Measurements from ENCODE around the gene PITX1. TPM values are rescaled to one million over a fixed set of nuclear protein-coding genes. Genes with fewer than 3 reads are reported as not detected.

PITX1 gene
- total RNA-seq, 1 donor from 2014 or later: not detected

- TF ChIP-seq EZH2 (IDR thresholded peaks at IDR 0.05) (peak; percentile 60), EZH2phosphoT487 (IDR thresholded peaks at IDR 0.05) (no peak)
- Histone ChIP-seq H3K9ac (no peak overlapping the region), H3K4me2 (no peak overlapping the region), H3F3A (ENCODE audit: low read depth) (peaks cover 54% of the 10 kb centered on the region), H2AFZ (replicated peaks) (no peak overlapping the region), H3K4me3 (no peak overlapping the region), H4K20me1 (ENCODE audit: low read depth) (peaks cover 82% of the 10 kb centered on the region), H3K27me3 (peaks cover 100% of the 10 kb centered on the region), H3K36me3 (no peaks in the 10 kb centered on the region), H3K9me3 (ENCODE audit: low read depth) (no peaks in the 10 kb centered on the region), H3K4me1 (peaks cover 24% of the 10 kb centered on the region), H3K27ac (no peak overlapping the region), H3K79me2 (ENCODE audit: low read depth) (no peaks in the 10 kb centered on the region)
- no peak overlapping the region for H3K27ac Mint-ChIP-seq
- peaks cover 32% of the 10 kb centered on the region for H3K4me1 Mint-ChIP-seq
- H3K4me3 Mint-ChIP-seq: no peak overlapping the region
- no peaks in the 10 kb centered on the region for H3K9me3 Mint-ChIP-seq
- DNase-seq (ENCODE audit: low spot score): no peak
- H3K27me3 Mint-ChIP-seq (ENCODE audit: insufficient read depth, low read depth): peaks cover 75% of the 10 kb centered on the region
- no peaks in the 10 kb centered on the region for H3K36me3 Mint-ChIP-seq
These were observed 4.4 kb downstream of the PITX1 start for GRCh38 chr5:135029477-135030122.

GRCh38 chr5:135028791-135029476 is 5.1 kb downstream of the PITX1 start:
- peak overlapping the region; percentile 39 for H3K4me3 Mint-ChIP-seq
- TF ChIP-seq EZH2 (IDR thresholded peaks at IDR 0.05): peak; percentile 56
- TF ChIP-seq EZH2phosphoT487 (IDR thresholded peaks at IDR 0.05): peak; percentile 79
- TF ChIP-seq CTCF (IDR thresholded peaks at IDR 0.05): no peak
- Histone ChIP-seq H3K27me3 (peaks cover 100% of the 10 kb centered on the region), H3K4me1 (peaks cover 24% of the 10 kb centered on the region), H3K4me3 (no peak overlapping the region), H3K36me3 (no peaks in the 10 kb centered on the region), H3K27ac (no peak overlapping the region), H3K9me3 (ENCODE audit: low read depth) (no peaks in the 10 kb centered on the region), H4K20me1 (ENCODE audit: low read depth) (peaks cover 78% of the 10 kb centered on the region), H3K9ac (no peak overlapping the region), H3K4me2 (no peak overlapping the region), H3K79me2 (ENCODE audit: low read depth) (no peaks in the 10 kb centered on the region), H2AFZ (replicated peaks) (no peak overlapping the region), H3F3A (ENCODE audit: low read depth) (peaks cover 47% of the 10 kb centered on the region)
- H3K36me3 Mint-ChIP-seq: no peaks in the 10 kb centered on the region
- H3K27me3 Mint-ChIP-seq (ENCODE audit: insufficient read depth, low read depth): peaks cover 73% of the 10 kb centered on the region
- H3K4me1 Mint-ChIP-seq: peaks cover 30% of the 10 kb centered on the region
- no peak overlapping the region for H3K27ac Mint-ChIP-seq
- peak; percentile 68 for DNase-seq (ENCODE audit: low spot score)
- no peaks in the 10 kb centered on the region for H3K9me3 Mint-ChIP-seq

GRCh38 chr5:135027697-135028615 is 6.1 kb downstream of the PITX1 start:
- Mint-ChIP-seq H3K4me3 (no peak overlapping the region), H3K9me3 (no peaks in the 10 kb centered on the region), H3K36me3 (no peaks in the 10 kb centered on the region), H3K27me3 (ENCODE audit: insufficient read depth, low read depth) (peaks cover 71% of the 10 kb centered on the region), H3K4me1 (peaks cover 26% of the 10 kb centered on the region), H3K27ac (no peak overlapping the region)
- Histone ChIP-seq H3K4me2 (peak overlapping the region; percentile 6), H3K9ac (no peak overlapping the region), H4K20me1 (ENCODE audit: low read depth) (peaks cover 71% of the 10 kb centered on the region), H3K36me3 (no peaks in the 10 kb centered on the region), H3K9me3 (ENCODE audit: low read depth) (no peaks in the 10 kb centered on the region), H3K27me3 (peaks cover 100% of the 10 kb centered on the region), H3K4me3 (no peak overlapping the region), H3K79me2 (ENCODE audit: low read depth) (no peaks in the 10 kb centered on the region), H2AFZ (replicated peaks) (no peak overlapping the region), H3K4me1 (peaks cover 17% of the 10 kb centered on the region), H3K27ac (no peak overlapping the region), H3F3A (ENCODE audit: low read depth) (peaks cover 38% of the 10 kb centered on the region)
- TF ChIP-seq CTCF (IDR thresholded peaks at IDR 0.05) (no peak), EZH2phosphoT487 (IDR thresholded peaks at IDR 0.05) (peak; percentile 97), EZH2 (IDR thresholded peaks at IDR 0.05) (peak; percentile 99)
- DNase-seq (ENCODE audit: low spot score): peak; percentile 63

Data from neural progenitor cell (in vitro differentiated cells).